ENCODE measurements around the gene RNF214. TPM values are rescaled to one million over a fixed set of nuclear protein-coding genes. Genes with fewer than 3 reads are reported as not detected.

RNF214 gene
- total and polyA plus RNA-seq, 2 donors (not counting 1 experiment from before 2014, with no cell fraction given) = 12.1 to 13.4 TPM

DNA sequence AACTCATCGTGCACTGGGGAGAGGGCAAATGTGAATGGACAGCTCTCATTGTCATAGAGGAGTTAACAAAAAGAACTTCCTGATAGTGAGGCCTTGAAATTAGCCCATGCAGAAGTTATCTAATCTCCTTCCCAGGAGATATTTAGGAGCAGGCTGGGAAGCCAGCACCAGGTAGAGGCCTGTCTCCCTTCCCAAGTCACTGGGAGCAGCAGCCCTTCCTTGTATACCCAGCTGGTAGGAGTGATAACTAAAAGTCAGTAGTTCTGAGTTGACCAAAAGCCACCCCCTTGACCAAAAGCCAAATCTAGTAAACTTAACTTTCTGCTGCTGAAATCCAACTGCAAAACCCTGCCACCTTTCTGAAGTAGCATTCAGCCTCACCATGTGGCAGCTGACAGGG is 57.3 kb downstream of the RNF214 start:
- no peak overlapping the region for H3K9ac ChIP-seq (ENCODE audit: insufficient read depth, low read length)
- H3K36me3 ChIP-seq (ENCODE audit: control insufficient read depth, insufficient read depth, low read length) = peaks cover 22% of the 10 kb centered on the region
- no peaks in the 10 kb centered on the region for H3K27me3 ChIP-seq (ENCODE audit: control insufficient read depth, insufficient read depth, low read length)
- H3K4me1 ChIP-seq (ENCODE audit: control insufficient read depth, extremely low read depth, insufficient read depth, low read length) = no peaks in the 10 kb centered on the region
- H3K9me3 ChIP-seq (ENCODE audit: control insufficient read depth, insufficient read depth, low read depth, low read length) = no peaks in the 10 kb centered on the region
- H3K27ac ChIP-seq (ENCODE audit: insufficient read depth, low read length) = no peak overlapping the region
- no peaks in the 10 kb centered on the region for H3K79me2 ChIP-seq (ENCODE audit: control insufficient read depth, insufficient read depth, low read length)
- no peak overlapping the region for H3K4me2 ChIP-seq (ENCODE audit: extremely low read depth, insufficient read depth, low read length)
- TF ChIP-seq EZH2 (IDR thresholded peaks at IDR 0.05; ENCODE audit: low read length, missing control alignments) = no peak
- TF ChIP-seq, protein P1, sequence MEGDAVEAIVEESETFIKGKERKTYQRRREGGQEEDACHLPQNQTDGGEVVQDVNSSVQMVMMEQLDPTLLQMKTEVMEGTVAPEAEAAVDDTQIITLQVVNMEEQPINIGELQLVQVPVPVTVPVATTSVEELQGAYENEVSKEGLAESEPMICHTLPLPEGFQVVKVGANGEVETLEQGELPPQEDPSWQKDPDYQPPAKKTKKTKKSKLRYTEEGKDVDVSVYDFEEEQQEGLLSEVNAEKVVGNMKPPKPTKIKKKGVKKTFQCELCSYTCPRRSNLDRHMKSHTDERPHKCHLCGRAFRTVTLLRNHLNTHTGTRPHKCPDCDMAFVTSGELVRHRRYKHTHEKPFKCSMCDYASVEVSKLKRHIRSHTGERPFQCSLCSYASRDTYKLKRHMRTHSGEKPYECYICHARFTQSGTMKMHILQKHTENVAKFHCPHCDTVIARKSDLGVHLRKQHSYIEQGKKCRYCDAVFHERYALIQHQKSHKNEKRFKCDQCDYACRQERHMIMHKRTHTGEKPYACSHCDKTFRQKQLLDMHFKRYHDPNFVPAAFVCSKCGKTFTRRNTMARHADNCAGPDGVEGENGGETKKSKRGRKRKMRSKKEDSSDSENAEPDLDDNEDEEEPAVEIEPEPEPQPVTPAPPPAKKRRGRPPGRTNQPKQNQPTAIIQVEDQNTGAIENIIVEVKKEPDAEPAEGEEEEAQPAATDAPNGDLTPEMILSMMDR (conservative IDR thresholded peaks at IDR 0.05 in 1 of 2, IDR thresholded peaks at IDR 0.05 in 1 of 2; ENCODE audit: low read depth in 1 of 2, low read length in 2 of 2) = no peak
- no peaks in the 10 kb centered on the region for H4K20me1 ChIP-seq (ENCODE audit: control insufficient read depth, extremely low read depth, insufficient read depth, low read length)
- DNase-seq (ENCODE audit: low read depth in 2 of 2) = no peak
- no peak overlapping the region for H3K4me3 ChIP-seq (replicated peaks in 1 of 4; ENCODE audit: control extremely low read depth in 1 of 4, insufficient read depth in 1 of 4, low read depth in 3 of 4, low read length in 4 of 4)
- H2AFZ ChIP-seq (ENCODE audit: low read length) = no peak overlapping the region

DNA sequence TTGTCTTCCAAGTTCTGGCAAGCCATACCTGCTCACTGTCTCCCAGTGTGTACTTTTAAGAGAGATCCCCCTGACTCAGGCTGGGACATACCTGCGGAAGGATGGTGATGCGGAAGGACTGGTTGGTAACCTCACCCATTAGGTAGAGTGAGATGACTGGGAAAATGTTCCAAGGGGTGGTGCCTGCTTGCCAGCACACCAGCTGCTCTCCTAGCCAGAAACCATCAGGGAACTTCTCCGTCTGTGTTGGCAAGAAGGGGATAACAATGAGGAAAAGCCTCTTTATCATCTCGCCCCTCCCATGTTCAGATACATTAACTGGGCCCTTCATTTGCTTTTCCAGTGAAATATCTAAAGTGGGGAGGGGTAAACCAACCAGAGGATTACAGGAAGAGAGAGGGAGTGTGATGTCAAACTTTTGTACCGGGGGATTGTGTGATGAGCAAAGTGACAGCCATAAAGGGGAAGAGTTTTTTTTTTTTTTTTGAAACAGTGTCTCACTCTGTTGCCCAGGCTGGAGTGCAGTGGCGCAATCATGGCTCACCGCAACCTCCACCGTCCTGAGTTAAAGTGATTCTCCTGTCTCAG is 58.4 kb downstream of the RNF214 start, which contains the start of gene BACE1-AS:
Gene BACE1-AS (plus strand): TSS at position 538 of the 588 bp plus-strand sequence.
- peaks cover 19% of the 10 kb centered on the region for H3K36me3 ChIP-seq (ENCODE audit: control insufficient read depth, insufficient read depth, low read length)
- no peak within 1 kb of the TSS for H3K27ac ChIP-seq (ENCODE audit: insufficient read depth, low read length)
- H3K9me3 ChIP-seq (ENCODE audit: control insufficient read depth, insufficient read depth, low read depth, low read length) = no peaks in the 10 kb centered on the region
- H2AFZ ChIP-seq (ENCODE audit: low read length) = no peak within 1 kb of the TSS
- no peaks in the 10 kb centered on the region for H3K4me1 ChIP-seq (ENCODE audit: control insufficient read depth, extremely low read depth, insufficient read depth, low read length)
- H3K9ac ChIP-seq (ENCODE audit: insufficient read depth, low read length) = no peak within 1 kb of the TSS
- H3K79me2 ChIP-seq (ENCODE audit: control insufficient read depth, insufficient read depth, low read length) = no peaks in the 10 kb centered on the region
- H3K4me3 ChIP-seq (replicated peaks in 1 of 4; ENCODE audit: control extremely low read depth in 1 of 4, insufficient read depth in 1 of 4, low read depth in 3 of 4, low read length in 4 of 4) = no peak within 1 kb of the TSS
- DNase-seq (ENCODE audit: low read depth in 2 of 2) = no peak
- no peaks in the 10 kb centered on the region for H4K20me1 ChIP-seq (ENCODE audit: control insufficient read depth, extremely low read depth, insufficient read depth, low read length)
- no peak within 1 kb of the TSS for H3K4me2 ChIP-seq (ENCODE audit: extremely low read depth, insufficient read depth, low read length)
- TF ChIP-seq EZH2 (IDR thresholded peaks at IDR 0.05; ENCODE audit: low read length, missing control alignments) = no peak
- TF ChIP-seq, protein P1 (conservative IDR thresholded peaks at IDR 0.05 in 1 of 2, IDR thresholded peaks at IDR 0.05 in 1 of 2; ENCODE audit: low read depth in 1 of 2, low read length in 2 of 2) = no peak
- no peaks in the 10 kb centered on the region for H3K27me3 ChIP-seq (ENCODE audit: control insufficient read depth, insufficient read depth, low read length)

DNA sequence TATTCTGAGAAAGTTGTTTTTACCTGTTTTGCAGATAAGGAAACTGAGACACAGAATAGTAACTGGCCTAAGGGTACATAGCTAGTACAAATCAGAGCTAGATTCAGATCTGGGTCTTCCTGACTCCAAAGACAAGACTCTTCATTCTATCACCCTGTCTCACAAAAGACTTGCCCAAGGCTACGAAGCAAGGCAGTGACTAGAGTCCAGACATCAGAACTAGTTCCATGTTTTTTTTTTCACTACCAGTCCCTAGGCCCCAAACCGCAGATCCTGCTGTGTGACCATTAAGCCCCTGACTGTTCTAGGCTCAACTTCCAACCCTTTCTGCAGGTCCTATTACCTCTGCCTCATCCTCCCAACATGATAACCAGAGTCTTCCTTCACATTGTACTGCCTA is 60.1 kb downstream of the RNF214 start:
- peaks cover 19% of the 10 kb centered on the region for H3K36me3 ChIP-seq (ENCODE audit: control insufficient read depth, insufficient read depth, low read length)
- H3K79me2 ChIP-seq (ENCODE audit: control insufficient read depth, insufficient read depth, low read length) = no peaks in the 10 kb centered on the region
- H3K4me1 ChIP-seq (ENCODE audit: control insufficient read depth, extremely low read depth, insufficient read depth, low read length) = no peaks in the 10 kb centered on the region
- no peaks in the 10 kb centered on the region for H3K9me3 ChIP-seq (ENCODE audit: control insufficient read depth, insufficient read depth, low read depth, low read length)
- no peaks in the 10 kb centered on the region for H4K20me1 ChIP-seq (ENCODE audit: control insufficient read depth, extremely low read depth, insufficient read depth, low read length)
- no peak overlapping the region for H2AFZ ChIP-seq (ENCODE audit: low read length)
- H3K27me3 ChIP-seq (ENCODE audit: control insufficient read depth, insufficient read depth, low read length) = no peaks in the 10 kb centered on the region
- no peak overlapping the region for H3K4me2 ChIP-seq (ENCODE audit: extremely low read depth, insufficient read depth, low read length)
- DNase-seq (ENCODE audit: low read depth in 2 of 2) = no peak
- H3K4me3 ChIP-seq (replicated peaks in 1 of 4; ENCODE audit: control extremely low read depth in 1 of 4, insufficient read depth in 1 of 4, low read depth in 3 of 4, low read length in 4 of 4) = no peak overlapping the region
- TF ChIP-seq, protein P1 (conservative IDR thresholded peaks at IDR 0.05 in 1 of 2, IDR thresholded peaks at IDR 0.05 in 1 of 2; ENCODE audit: low read depth in 1 of 2, low read length in 2 of 2) = no peak
- TF ChIP-seq EZH2 (IDR thresholded peaks at IDR 0.05; ENCODE audit: low read length, missing control alignments) = no peak
- no peak overlapping the region for H3K27ac ChIP-seq (ENCODE audit: insufficient read depth, low read length)
- no peak overlapping the region for H3K9ac ChIP-seq (ENCODE audit: insufficient read depth, low read length)
